ENCODE measurements around the gene PTPRE.
A peak's percentile ranks its signal among the peaks of the same experiment; 100 is the strongest.

The PTPRE gene

DNA sequence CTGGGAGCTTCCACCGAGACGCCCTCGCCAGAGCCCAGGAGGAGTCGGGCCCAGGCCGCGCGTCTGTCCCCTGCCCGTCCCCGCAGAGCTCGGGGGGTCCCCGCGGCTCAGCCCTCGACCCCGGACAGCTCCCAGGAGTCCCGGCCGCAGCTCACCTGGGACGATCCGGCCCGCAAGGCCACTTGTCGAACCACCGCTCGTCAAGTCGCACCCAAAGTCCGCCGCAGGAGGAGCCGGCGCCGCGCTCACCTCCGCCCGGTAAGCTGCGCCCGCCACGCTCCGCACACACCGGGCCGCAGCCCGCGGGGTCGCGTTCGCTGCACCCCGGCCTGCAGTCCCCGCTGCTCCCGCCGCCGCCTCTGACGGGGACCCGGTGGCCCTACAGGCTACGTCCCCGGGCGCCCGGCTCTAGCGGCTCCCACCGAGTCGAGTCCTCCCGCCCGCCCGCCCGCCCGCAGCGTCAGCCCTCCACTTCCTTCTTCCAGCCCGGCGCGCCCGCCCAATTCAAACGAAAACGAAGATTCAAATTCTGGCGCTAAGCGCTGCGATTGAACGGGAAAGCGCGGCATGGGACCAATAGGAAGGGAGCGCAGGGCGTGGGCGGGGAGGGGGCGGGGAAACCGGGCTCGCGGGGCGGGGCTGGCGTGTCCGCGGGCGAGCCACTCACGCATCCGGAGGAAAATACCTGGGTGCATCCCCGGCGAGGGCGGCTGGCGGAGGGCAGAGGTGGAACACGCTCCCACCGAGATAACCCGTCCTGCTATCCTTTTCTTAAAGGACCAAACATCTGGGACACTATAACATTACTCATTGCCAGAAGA, 219.3 kb downstream of the PTPRE start, which contains the start of gene MKI67:
MKI67 (minus strand) TSS at position 480 of the 821 bp plus-strand sequence. CDS start 756 bp downstream, outside the sequence.
- peak; percentile 71 for DNase-seq (ENCODE audit: low read depth)

DNA sequence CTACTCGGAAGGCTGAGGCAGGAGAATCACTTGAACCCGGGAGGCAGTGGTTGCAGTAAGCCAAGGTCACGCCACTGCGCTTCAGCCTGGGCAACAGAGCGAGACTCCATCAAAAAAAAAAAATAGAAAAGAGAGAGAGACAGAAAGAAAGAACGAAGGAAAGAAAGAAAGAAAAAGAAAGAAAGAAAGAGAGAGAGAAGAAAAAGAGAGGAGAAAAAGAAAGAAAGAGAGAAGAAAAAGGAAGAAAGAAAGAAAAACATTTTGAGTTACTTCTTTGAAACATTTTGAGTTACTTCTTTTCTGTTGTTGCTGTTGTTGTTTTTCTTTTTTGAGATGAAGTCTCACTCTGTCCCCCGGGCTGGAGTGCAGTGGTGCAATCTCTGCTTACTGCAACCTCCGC, 221.7 kb downstream of the PTPRE start:
- no peak for DNase-seq (ENCODE audit: low read depth)

DNA sequence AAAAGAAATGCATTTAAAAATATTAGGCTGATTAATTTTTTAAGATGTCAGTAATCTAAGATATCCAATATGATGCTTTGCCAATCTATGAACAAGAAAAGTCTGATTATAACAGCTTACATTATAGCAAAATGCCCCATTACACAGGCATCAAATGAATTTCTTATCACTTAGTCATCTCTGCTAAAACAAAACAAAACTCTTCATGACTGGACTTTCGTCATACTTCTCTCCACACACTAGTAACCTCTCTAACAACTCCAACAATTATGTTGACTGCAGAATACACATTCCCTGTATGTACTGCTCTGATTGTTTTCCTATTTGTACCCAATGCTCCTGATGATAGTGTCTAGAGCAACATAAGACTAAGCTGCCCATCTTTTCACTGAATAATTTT, 223.1 kb downstream of the PTPRE start:
- DNase-seq (ENCODE audit: low read depth), result no peak
